A673 (cell line): ENCODE data around the gene CDC45.

Experiments used
- CTCF ChIP-seq: fragments of 300-800, 200-600 bp; sonication (generic); conservative IDR thresholded peaks from 2 replicates; pipeline ENCODE4 v1.5.1; 2017; ENCODE audit warnings: low read depth, mild to moderate bottlenecking, antibody characterized with exemption, low read length, moderate library complexity, mixed read lengths
- EZH2 ChIP-seq: fragments of 200-600 bp; sonication (generic); IDR thresholded peaks from 2 replicates; pipeline ENCODE4 v1.6.1; 2017; ENCODE audit warnings: borderline replicate concordance, low read depth, mild to moderate bottlenecking, mixed read lengths, antibody characterized with exemption, low read length; ENCODE audit not compliant: poor library complexity, severe bottlenecking

GRCh38 chr22:19471572-19471971 is 8.1 kb upstream of the CDC45 start:
- TF ChIP-seq CTCF (no peak), EZH2 (no peak)
